Measurements from ENCODE around the gene KCNJ16.

The KCNJ16 gene

DNA sequence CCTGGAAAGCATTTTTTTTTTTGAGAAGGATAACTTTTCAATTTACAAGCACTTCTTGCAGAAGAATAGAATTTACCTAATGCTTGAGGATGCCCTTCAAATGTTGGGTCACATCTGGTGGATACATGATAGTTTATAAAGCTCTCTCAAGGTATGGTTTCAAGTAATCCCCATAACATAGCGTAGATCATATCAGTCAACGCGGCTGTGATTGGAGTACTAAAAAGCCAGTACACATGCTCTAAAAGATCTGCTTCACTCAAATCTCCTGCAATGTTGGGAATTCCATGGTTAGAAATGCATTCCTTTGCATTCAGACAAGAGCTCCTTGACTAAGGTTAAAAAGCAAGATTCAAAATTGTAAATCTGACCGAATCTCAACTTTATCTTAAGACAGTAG is 3.9 kb upstream of the KCNJ16 start:
- no peak for DNase-seq

DNA sequence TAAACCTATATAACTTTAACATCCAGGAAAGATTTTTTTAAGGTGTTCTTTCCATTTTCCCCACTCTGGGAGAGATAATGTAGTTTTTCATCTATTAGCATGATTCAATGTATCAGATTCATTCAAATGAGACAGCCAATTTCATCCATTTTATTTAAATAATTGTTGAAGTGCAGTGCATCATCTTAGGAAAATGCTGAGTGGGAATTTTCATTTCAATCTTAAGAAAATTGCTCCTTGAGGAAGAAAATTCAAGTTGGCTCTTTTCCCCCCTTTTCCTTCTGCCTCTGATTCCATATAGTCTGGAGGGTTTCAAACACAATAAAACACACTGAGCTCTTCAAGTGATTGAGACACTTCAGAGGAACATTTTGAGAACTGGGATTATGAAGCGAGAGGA is 3.4 kb upstream of the KCNJ16 start:
- no peak for DNase-seq

DNA sequence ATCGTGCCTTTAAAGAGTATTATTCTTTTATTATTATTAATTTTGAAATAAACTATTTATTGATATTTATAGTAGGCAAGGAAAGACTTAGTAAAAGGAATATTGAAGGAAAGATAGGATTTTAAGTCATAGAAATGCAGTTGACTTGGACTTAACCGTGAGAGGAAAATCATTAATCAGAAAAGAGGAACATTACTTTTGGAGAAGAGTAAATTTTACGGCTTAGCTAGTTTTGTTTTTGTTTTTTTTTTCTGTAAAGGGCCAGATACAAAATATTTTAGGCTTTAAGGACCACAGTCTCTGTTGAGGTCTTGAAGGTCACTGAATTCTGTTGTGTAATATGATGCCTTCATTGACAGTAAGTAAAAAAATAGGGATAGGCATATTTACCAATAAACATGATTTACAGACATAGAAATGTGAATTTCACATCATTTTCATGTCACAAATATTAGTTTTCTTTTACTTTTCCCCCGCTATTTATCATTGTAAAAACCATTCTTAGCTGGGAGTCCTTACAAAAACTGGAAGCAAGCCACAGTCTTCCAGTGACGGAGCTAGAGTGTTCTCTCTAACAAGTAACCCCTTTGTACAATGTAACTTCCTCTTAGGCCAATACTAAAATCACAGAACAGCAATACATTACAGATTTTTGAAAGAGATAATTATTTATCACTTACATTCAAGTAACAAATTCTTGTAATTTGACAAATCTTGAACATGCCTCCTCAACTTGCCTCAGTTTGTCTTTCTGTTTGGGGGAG is 2.3 kb upstream of the KCNJ16 start:
- DNase-seq, result no peak

DNA sequence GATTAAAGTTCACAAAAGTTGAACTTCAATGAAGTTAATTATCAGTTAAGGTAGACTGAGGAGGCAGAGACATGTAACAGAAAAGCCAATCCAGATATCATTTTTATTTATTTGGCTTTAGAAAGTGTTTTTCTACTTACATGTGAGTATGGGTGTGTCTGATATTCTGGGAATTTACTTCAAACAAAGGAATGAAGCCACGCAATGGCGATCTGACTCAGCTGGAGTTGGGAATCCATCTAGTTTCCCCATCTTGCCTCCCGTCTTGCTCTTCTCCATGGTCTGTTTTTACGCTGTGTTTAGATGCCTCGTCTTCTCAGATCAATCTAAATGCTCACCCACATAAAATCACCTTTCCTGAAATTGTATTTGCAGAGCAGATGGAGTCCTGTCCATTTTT is 1.7 kb upstream of the KCNJ16 start:
- no peak for DNase-seq

DNA sequence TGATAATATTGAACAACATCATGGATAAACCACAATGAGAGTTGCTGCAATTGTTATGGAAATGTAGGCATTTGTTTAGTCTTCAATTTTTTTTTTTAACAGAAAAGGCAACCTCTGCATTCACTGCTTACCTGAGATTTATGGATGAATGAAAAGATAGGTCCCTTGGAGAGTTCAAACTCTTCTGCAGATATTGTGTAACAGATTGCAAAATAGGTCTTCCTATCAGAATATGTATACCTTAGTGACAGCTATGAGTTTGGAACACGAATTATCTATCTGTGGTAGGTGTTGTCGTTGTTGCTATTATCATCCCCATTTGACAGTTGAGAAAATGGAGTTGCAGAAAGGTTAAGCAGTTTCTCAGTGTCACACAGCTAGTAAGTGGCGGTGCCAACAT is 1.2 kb upstream of the KCNJ16 start:
- DNase-seq, result no peak

DNA sequence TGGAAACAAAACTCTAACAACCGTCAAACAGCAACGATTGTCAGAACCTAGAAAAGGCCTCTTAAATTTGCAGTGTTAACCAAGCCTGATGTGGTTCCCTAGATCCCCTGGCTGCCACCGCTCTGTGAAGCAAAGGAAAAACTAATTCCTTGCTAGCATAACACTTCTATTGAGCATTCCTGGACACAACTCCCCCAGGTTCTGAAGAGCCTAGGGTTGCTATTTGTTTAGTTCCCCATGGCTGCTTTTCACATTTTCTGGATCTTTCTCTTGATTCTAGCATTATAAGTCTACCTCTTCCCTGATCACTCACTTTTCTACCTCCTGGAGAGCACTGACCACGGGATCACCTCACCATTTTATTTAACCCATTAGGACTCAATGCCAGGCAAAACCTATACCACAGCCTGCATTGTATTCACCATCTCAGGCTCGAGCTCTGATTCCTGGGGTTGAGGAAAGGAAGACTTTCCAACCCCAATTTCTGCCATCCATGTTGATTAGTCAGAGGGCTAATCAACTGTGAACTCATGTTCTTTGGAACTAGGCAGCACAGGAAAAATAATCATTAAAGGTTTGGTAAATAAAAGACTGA is 692 bp upstream of the KCNJ16 start:
- no peak for DNase-seq

DNA sequence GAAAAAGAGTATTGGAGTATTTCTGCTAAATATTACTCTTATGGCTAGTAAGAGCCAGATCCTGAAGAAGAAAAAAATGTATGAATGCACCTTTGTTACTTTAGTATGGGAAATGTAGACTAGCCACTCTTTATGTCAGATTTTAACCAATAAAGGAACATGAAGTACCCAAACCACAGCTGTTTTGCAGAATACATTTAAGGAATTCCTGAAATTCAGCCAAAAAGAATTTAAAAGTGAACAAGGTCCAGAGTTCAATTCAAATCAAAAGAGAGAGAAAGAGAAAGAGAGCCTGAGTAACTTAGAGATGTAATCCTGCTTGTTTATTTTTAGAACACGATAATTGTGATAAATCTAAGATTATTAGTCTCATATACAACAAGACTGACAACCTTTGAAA is 1.2 kb downstream of the KCNJ16 start:
- DNase-seq, result no peak

DNA sequence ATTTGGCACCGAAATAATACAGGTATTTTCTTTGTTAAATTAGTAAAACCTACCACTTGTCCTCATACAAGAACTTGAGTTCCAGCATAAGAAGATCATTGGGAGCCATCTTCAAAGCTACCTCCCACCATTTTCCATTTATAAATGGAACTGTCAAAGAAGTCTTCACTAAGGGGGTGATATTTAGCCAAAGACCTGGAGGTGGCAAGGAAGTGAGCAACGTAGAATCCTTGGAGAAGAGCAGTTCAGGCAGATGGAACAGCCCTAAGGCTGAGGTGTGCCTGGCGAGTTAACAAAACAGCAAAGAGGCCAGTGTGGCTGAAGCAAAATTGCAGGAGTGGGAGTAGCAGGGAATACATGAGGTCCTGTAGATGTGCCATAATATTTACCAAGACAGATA is 1.8 kb downstream of the KCNJ16 start:
- no peak for DNase-seq

DNA sequence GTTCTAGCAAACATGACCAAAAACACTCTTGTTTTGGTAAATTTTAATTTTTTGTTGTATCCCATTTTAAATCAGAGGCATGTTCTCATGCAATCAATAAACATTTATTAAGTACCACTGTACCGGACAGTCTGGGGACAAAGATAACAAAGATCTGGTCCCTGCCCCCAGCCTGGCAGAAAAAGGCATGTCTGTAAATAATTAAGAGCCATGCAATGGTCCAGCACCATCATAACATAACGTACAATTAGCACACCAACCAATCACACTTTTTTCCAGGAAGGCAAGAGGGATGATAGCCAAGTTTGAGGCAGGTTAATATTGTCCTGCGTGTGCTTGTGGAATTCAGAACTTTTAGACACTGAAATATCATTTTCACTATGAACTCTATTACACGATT is 3.5 kb downstream of the KCNJ16 start:
- no peak for DNase-seq

DNA sequence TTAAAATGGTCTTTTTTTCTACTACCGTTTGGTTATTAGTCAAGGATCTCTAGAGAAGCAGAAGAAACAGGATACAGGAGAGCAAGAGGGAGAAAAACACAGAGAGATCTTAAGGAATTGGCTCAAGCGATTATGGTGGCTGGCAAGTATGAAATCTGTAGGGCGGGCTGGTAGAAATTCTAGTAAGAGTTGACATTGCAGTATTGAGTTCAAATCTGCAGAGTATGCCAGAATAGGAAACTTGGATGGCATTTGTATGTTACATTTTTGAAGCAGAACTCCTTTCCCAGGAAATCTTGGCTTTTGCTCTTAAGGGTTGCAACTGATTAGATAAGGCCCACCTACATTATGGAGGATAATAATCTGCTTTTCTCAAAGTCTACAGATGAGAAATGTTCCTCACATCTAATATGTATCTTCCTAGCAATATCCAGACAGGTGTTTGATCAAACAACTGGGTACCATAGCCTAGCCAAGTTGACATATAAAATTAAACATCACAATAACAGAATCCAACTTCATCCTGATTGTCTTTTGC is 4.0 kb downstream of the KCNJ16 start:
- no peak for DNase-seq

DNA sequence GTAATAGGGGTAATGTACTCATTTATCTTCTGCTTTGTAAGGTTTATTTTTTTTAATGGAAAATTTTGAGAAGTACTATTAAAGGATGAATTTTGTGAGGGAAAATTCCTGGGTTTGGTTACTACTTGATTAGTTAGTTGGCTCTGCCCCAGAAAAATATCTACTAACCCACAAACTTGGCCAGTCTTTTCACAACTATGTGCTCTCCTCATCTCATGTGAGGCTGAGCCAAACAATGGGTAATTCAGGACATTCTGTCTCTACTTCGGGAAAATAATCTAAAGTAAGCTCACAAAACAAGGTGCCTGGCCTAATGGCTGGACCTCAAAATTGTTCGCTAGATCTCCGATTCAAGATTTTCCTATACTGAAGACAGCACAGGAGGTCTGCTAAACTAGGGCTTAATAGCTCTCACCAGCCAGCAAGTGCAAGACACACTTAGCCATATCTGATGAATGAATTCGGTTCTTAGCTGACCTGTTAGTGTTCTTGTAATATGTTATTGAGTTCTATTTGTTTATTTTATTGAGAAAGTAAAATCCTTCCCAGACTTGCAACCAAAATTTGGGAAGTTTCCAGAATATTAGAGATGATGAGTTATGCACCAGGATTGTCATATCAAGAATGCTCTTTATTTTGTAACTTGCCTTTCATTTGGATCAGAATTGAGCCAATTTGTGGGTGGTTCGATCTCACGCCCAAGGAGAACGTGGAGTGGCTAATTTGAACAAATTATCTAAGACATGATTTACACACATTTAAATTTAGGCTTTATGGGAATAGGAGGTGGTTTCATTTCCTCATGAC is 5.7 kb downstream of the KCNJ16 start:
- DNase-seq, result no peak

DNA sequence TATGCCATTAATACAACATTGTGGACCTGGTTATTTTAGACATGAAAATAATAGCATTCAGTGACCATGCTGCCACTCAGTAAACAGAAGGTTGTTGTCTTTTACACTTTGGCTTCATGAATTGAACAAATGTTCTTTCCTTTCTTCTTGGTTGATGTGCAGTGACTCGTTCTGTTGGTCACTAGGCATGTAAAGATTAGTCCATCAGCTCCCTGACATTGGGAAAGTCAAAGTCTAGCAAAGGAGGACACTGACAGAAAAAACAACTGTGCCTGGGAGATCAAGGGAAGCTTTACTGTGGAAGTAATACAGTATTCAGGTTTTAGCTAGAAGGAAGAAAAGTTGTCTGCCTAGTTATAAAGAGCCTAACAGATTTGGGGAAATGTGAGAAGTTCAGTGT is 6.9 kb downstream of the KCNJ16 start:
- DNase-seq, result no peak

DNA sequence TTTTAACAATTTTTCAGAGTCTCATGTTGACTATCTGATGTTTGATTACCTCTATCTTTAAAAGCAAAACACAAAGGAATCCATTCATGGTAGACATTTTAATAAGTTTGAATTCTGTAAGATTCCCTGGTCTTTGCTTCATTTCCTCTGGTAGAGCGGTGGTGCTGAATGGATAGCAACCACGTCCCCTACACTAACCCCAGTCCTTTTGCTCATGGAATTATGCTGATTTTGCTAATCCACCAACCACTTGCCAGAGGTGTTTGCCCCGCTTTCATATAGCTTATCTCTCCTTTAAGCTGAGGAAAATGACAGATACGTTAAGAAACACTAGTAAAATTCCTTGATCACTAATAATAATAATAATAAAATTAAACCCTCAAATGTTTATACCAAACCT is 9.5 kb downstream of the KCNJ16 start:
- DNase-seq, result no peak

DNA sequence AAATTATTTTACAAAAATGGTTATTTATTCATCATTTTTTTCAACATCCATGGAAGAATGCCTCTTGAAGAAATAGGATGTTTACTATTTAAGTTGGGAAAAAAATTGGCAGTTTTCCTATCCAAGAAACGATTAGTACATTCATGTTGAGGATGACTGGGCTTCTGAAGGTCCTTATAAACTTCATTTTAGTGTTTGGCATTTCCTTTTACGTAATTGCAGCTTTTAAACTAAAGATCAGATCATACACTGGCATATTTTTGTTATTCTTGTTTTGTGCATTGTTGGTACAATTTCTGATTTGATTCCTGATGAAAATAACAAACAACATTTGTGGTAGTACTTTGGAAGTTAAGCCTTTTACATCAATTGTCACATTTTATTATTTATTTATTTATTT is 11.5 kb downstream of the KCNJ16 start:
- no peak for DNase-seq

DNA sequence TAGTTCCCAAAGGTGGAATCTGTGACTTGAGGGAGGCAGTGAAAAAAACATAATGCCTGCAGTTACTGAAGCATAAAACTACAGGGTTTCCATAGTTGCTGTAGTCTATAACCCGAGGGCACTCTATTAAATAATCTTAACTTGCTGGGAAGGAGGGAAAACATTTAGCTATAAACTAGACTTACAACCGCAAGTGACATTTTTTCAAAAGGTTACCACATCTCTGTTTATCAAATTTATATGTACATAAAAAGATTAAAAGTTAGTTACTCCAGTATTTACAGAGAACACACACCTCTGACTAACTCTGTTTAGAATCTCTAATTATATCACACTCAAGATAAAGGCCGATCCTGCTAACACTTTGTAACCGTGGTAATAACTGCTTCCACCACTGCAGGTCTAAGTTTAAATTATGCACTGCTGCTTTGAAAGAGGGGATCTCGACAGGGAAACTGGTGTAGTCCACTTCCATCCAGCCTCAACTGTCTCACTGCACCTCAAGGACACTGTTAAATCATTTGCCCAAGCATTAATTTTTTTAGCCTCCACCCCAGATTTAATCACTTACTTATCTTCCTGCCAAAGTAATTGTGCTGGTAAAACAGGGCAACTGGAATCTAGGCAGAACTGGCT is 14.6 kb downstream of the KCNJ16 start:
- DNase-seq, result no peak

DNA sequence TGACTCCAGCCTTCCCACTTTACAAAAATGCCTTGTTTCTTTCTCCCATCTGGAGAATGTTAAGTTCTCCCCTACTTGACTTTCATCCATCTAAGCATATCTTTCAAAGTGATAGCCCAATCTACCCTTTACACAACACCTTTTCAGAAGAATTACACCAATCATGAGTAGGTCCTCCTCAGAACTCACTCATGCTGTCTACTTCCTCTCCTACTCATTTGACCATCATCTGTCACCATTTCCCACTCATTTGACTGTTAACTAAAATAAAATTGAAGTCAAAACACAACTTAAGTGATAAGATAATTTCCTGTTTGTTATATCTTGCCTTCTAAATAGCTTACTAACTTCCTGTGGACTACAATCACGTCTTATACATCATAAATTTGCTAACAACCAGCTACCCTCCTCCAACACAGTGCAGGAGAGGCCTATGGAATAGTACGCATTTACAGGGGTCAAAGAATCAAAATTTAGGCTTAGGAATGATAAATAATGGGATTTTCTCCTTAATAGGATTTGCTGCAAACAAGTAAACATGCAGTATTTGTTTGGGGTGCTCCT is 16.1 kb downstream of the KCNJ16 start:
- DNase-seq, result no peak

DNA sequence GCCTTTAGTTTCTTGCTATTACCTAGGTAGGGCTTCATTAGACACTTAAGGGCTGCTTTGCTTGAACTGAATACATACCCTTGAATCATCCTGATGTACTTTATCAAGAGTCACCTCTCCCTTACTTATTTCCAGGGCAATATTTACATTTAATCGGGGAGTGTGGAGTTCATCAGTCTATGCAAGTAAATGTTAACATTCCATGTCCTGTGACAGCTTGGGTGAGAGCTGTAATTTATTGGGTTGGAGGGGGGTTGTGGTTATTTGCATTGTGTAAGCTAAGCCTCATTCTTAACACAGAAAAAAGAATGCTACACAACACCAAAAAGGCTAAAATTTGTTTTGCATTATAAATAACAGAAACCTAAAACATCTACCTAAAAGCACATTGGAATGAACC is 16.7 kb downstream of the KCNJ16 start:
- no peak for DNase-seq

DNA sequence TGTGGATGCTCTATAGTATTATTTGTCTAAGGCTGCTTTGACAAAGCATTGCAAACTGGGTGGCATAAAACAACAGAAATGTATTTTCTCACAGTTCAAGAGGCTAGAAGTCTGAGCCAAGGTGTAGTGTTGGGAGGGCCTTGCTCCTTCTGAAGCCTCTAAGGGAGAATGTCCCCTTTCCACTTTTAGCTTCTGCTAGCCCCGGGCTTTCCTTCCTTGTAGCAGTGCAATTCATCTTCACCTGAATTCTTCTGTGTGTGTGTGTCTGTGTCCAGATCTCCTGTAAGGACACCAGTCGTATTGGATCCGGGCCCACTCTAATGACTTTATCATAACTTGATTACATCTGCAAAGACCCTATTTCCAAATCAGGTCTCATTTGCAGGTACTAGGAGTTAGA is 18.1 kb downstream of the KCNJ16 start:
- no peak for DNase-seq

DNA sequence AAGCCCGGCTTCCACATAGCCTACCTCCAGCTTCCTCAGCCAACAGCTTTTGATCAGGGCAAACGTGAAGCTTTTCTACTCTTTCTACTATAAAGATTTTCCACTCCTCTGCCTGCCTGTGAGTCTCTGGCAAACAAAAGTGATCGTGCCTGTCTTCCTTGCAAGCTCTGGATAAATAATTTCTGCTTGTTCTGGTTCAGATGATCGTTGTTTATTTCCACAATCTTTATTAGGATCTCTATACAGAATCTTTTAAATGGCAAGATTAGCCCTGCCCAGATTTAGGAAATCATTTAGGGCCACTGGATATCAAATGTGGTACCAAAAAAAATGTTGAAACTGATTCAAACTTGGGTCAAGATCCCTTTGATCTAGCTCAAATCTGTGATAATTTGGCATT is 20.4 kb downstream of the KCNJ16 start:
- DNase-seq, result no peak

DNA sequence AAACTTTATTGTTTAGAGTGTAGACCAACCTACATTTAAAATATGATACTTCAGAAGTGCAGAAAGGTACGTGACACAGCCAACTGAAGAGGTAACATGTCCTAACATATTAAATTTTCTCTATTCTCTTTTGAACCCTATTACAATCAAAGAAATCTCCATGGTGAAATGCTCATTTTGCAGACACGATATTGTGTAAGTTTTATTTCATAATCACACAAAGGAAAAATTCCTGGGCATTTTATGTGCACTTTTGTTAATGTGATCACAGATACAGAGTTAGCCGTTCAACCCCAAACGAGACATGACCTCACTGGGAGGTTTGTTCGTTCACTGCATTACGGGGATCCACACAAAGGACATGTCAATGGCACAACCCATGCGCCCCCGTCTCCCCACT is 21.8 kb downstream of the KCNJ16 start:
- DNase-seq, result no peak

DNA sequence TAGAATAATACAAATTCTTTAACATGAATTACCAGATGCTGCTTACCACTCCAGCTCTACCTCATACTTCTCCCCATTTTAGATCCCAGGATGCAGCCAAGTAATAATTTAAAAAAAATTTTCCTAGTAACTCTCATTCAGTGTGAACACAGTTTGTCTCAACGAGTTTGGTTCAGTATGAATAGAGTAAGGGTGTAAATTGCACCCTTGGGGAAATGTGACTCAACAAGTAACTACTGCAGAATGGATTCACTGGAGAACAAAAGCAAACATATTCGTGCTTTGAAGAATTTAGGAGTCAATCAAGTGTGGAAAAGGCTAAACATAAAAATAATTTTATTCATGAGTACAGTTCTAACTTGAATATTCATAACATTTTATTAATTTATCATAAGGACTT is 23.0 kb downstream of the KCNJ16 start:
- DNase-seq, result no peak

DNA sequence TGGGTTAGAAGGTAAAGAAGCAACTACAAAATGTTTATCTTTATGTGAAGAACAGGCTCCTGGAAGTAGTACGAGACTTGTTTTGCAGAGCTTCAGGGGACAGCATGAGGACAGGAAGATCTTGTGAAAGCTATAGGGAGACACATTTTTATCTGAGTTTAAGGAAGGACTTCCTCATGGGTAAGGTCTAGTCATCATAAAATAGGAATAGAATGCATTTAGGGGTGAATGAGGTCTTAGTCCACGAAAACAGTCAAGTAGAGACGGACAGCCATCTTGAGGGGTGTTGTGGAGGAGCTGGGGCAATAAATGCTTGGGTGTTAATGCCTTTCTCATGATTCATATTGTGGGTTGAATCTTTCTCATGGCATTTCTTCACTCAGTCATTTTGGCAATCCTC is 24.3 kb downstream of the KCNJ16 start:
- DNase-seq, result no peak

DNA sequence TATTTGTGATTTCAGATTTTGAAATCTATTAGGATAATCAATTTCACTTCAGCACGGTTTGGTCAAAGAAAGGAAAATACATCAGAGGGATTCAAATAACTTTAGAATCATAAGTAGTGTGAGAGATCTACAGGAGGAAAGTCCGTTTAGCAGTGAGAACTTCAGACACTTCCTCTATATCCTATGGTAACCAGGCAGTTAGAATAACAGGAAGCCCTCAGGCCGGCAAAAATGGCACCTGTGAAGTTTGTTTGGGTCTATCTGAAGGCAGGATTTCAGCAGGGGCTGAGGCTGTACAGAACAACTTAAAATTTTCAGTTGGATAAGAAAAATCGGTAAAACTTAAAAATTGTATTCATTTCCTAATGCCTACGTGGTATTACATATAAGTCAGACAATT is 24.9 kb downstream of the KCNJ16 start:
- no peak for DNase-seq

All from 8988T (cell line).